HK-2 (cell line): Measurements from ENCODE around the gene SLC2A9.
"Not testable (repeated sequence)": the region's sequence is repeated elsewhere in the genome, so short reads cannot be mapped to it uniquely, and the experiment has no call there.

Source experiments
- DNase-seq: peaks from one replicate; pipeline ENCODE4 v3.0.0-alpha.2; 2018; ENCODE audit not compliant: unreplicated experiment

Gene SLC2A9

GRCh38 chr4:9996319-9997110, 24.8 kb downstream of the SLC2A9 start:
- no peak for DNase-seq

GRCh38 chr4:9994246-9994847, 26.9 kb downstream of the SLC2A9 start:
- DNase-seq, result no peak

GRCh38 chr4:9989918-9990635, 31.2 kb downstream of the SLC2A9 start:
- no peak for DNase-seq

GRCh38 chr4:9988933-9989332, 32.4 kb downstream of the SLC2A9 start:
- no peak for DNase-seq

- DNase-seq, result no peak
Measured at GRCh38 chr4:9988363-9988749, 32.9 kb downstream of the SLC2A9 start.

GRCh38 chr4:9987749-9988362, 33.4 kb downstream of the SLC2A9 start:
- DNase-seq, result no peak

GRCh38 chr4:9984621-9985020, 36.7 kb downstream of the SLC2A9 start:
- DNase-seq, result no peak

- no peak for DNase-seq
Measured at GRCh38 chr4:9983211-9983610, 38.1 kb downstream of the SLC2A9 start.

GRCh38 chr4:9981899-9982298, 39.4 kb downstream of the SLC2A9 start:
- DNase-seq, result not testable (repeated sequence)

- DNase-seq, result no peak
Measured at GRCh38 chr4:9980898-9981297, 40.4 kb downstream of the SLC2A9 start.

GRCh38 chr4:9979101-9979701, 42.1 kb downstream of the SLC2A9 start:
- DNase-seq, result no peak

- DNase-seq, result no peak
Measured at GRCh38 chr4:9977518-9978031, 43.7 kb downstream of the SLC2A9 start.

- DNase-seq, result no peak
Measured at GRCh38 chr4:9976781-9977180, 44.5 kb downstream of the SLC2A9 start.

GRCh38 chr4:9976293-9976692, 45.0 kb downstream of the SLC2A9 start:
- no peak for DNase-seq

GRCh38 chr4:9971711-9972110, 49.6 kb downstream of the SLC2A9 start:
- DNase-seq, result no peak

GRCh38 chr4:9970399-9971011, 50.8 kb downstream of the SLC2A9 start:
- no peak for DNase-seq

- no peak for DNase-seq
Measured at GRCh38 chr4:9969526-9970398, 51.5 kb downstream of the SLC2A9 start.

GRCh38 chr4:9968472-9968871, 52.8 kb downstream of the SLC2A9 start:
- no peak for DNase-seq

- no peak for DNase-seq
Measured at GRCh38 chr4:9964879-9965278, 56.4 kb downstream of the SLC2A9 start.

GRCh38 chr4:9963328-9963727, 58.0 kb downstream of the SLC2A9 start:
- DNase-seq, result no peak
